Hair follicular keratinocyte (primary cell): ENCODE results near the gene FUT4. TPM values are rescaled to one million over a fixed set of nuclear protein-coding genes. Genes with fewer than 3 reads are reported as not detected.

Experiments
- total RNA-seq: library from RNA; depleted of rRNA; stranded (reverse); fragments of >200 nt; gene quantifications from 2 replicates; pipeline ENCODE4 v1.2.3, GENCODE V29; 2015

FUT4 gene
- 2.4 and 3.2 TPM in 2 replicates for total RNA-seq

GRCh38 chr11:94543695-94544645 is at the start of gene FUT4:
FUT4 (plus strand) TSS chr11:94543921; CDS start chr11:94544134, 213 bp downstream.

GRCh38 chr11:94511932-94512781 is 31.6 kb upstream of the FUT4 start, which contains the start of gene C11orf97:
C11orf97 (plus strand) TSS chr11:94512461; CDS start chr11:94512529, 68 bp downstream.

GRCh38 chr11:94567181-94567670 is 23.5 kb downstream of the FUT4 start, which contains the start of gene PIWIL4:
PIWIL4 (plus strand) TSS chr11:94567368; CDS start chr11:94567519, 151 bp downstream.

Other genes starting within 250 kb of the FUT4 start
- gene IZUMO1R, start 239.3 kb upstream of the FUT4 start, total RNA-seq = not detected in 2 replicates
- gene GPR83, start 142.5 kb upstream of the FUT4 start, total RNA-seq = 0.16 TPM in 1 of 2 replicates, not detected in the other
- 5.4 and 17.1 TPM in 2 replicates for gene MRE11, start 50.1 kb upstream of the FUT4 start, total RNA-seq
- gene ANKRD49, start 49.9 kb upstream of the FUT4 start, total RNA-seq = 8.2 and 10.1 TPM in 2 replicates
- gene C11orf97, start 31.5 kb upstream of the FUT4 start, total RNA-seq = not detected in 2 replicates
- 0.47 TPM in 1 of 2 replicates, not detected in the other for gene PIWIL4, start 23.4 kb downstream of the FUT4 start, total RNA-seq
- 81.0 and 107 TPM in 2 replicates for gene AMOTL1, start 224.4 kb downstream of the FUT4 start, total RNA-seq